Activated T-cell treated with anti-CD3 and anti-CD28 coated beads for 48 hours (primary cell): ENCODE data around the gene NR2C2.

Experiments used
- DNase-seq: peaks from one replicate; pipeline ENCODE4 v3.0.0-alpha.2; 2020; ENCODE audit warnings: low read depth

Gene NR2C2

DNA sequence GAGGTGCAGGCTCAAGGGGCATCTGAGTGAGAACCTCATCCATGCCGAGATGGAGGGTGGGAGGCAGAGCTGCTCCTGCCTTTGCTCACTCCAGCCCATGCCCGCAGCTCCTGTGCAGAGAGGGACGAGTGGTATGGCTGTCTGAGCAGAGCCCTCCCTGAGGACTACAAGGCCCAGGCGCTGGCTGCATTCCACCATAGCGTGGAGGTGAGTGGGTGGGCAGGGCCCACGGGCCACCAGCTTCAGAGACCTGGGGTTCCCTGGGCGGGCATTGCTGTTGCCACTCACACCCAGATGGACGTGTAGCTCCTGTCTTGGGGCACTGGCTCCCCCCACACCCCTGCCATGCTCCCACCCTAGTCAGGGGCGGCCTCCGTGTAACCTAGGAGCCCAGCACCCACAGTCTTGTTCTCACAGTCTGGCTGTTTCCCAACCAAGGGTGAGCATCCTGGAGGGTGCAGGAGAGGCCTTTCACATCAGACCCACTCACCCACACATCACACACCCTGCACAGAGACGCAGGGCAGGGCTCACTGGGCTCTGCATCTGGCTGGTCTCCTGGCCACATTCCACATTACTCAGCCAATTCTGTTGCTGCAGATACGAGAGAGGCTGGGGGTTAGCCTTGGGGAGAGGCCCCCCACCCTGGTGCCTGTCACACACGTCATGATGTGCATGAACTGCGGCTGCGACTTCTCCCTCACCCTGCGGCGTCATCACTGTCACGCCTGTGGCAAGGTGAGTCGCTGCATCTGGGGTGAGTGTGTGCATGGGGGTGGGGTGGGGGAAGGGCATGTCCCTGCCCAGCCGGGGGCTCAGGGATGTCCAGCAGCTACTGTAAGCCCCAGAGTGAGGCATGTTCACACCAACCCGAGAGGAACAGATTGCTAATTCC lies 25.3 kb upstream of the NR2C2 start:
- no peak for DNase-seq

DNA sequence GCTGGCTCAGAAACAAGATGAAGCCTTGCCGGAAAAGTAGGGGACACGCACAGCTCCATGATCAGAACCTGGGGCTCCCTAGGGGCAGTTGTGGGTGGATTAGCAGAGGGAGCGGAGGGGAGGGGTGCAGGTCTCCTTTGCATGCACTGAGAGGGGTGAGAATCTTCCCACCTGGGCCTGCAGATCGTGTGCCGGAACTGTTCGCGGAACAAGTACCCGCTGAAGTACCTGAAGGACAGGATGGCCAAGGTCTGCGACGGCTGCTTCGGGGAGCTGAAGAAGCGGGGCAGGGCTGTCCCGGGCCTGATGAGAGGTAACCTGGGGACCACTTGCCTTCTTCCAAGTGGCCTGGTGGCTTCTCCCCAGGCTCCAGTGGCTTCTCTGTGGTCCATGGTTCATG lies 24.5 kb upstream of the NR2C2 start:
- DNase-seq, result no peak

- DNase-seq, result no peak
These were observed 23.9 kb upstream of the NR2C2 start for GRCh38 chr3:14923476-14923875.

DNA sequence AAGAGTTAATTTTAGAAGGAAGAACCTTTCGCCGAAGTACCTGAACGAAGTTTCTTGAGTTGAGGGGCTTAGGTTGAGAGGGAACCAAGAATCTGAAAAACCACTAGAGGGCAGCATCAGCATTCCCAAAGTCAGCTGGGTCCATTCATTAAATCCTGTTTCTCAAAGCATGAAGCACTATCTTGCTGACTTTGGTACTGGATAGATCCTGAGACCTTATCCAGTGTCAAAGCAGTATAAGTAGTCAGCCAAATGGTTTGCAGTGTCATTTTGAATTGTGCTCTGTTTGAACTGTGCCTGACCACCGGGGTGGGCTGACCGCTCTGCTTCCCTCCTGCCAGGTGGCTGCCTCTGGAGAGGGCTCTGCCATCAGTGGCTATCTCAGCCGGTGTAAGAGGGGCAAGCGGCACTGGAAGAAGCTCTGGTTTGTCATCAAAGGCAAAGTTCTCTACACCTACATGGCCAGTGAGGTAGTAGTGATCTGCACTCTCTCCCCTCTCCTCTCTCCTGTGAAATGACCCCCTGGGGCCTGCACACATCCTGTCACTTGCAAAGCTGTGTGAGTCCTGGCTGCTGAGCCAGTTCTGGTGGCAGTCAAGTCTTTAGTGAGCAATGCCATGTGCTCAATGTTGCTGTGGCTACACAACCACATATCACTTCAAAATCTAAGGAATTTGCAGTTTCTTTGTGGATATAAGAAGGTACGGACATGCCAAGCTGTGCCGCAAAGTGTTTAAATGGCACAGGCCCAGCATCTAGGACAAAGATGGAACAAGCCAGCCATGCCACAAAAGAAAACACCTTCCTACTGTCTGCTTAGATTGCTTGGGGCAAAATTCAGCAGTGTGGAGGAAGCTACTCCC lies 21.4 kb upstream of the NR2C2 start:
- DNase-seq, result no peak

- DNase-seq, result no peak
These were observed 20.8 kb upstream of the NR2C2 start for GRCh38 chr3:14926592-14926991.

DNA sequence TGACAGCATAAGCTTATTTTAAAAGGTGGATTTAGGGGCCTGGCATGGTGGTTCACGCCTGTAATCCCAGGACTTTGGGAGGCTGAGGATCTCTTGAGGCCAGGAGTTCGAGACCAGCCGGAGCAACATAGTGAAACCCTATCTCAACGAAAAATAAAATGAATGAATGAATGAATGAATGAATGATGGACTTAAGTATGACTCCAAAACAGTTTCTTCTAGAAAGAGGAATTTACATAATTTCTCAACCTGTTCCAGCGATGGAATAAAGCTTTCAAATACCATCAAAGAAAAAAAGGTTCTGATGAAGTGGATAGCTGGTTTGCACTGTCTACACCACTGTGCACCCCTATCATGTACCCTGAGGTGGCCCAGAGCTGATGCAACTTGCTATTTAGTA lies 20.1 kb upstream of the NR2C2 start:
- no peak for DNase-seq

DNA sequence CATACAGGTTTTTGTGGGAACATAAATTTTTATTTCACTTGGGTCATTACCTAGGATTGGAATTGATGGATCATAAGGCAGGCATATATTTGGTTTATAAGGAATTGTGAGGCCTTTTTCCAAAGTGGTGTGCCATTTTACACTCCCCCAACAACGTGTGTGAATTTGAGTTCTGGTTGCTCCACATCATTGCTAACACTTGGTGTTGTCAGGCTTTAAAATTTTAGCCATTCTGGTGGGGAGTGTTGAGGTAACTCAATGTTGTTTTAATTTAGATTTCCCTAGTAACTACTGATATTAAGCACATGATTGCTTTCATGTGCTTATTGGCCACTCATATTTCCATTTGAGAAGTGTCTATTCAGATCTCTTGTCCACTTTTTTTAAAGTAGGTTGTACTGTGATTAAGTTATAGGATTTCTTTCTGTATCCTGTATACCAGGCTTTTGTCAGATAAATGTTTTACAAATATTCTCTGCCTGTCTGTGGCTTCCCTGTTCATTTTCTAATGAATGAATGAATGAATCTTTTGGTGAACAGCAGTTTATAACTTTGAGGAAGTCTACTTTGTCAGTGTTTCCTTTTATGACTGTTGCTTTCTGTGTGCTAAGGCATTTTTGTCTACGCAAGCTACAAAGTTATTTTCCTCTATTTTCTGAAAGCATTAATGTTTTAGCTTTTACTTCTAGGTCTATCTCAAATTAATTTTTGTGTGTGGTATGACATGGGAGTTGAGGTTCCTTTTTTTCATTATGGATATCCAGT lies 17.9 kb upstream of the NR2C2 start:
- no peak for DNase-seq

DNA sequence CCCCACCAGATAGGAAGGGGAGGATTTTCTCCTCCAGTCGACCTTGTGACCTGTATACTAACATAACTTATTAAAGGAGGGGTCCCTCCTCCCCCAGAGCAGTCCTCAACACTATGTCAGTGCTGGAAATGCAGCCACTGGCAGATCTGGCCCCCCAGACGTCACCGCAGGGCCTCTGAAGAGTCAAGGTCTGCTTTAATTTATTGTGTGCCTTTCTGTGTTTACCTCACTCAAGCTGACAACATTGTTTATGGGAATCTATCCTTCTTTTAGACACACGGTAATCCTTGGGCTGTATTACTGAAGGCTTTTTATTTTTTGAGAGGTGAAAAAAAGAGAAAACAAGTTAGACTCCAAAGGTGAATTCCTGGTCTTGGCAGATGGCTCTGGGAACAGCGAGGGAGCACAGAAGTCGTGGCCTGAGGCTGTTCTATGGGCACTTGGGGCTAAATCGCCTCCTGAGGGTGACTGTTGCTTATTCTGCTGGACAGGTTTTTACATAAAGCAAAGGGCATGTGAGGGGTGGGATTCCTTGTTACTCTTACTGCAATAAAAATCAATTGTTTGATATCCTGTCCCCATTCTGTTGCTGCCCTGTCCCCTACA lies 13.5 kb upstream of the NR2C2 start:
- DNase-seq, result no peak

- no peak for DNase-seq
These were observed 11.6 kb upstream of the NR2C2 start for GRCh38 chr3:14935592-14936345.

DNA sequence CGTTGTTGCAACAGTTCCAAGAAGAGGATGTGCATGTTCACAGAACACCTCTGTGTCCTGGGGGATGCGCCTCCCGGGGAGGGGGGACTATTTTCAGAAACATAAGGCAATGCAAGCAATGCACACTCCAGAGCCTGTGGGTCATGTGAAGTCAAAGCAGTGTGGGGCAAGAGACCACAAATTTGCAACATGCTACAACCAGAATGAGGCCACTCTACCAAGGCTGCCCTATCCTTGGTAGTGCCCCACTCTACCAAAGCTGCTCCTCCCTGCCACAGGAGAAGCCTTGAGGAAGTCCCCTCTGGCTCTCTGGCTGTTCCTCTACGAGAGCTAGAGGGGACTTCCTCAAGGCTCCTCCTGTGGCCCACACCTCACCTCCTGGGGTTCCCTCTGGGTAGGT lies 8.4 kb upstream of the NR2C2 start:
- DNase-seq, result no peak

GRCh38 chr3:14941871-14942270 lies 5.5 kb upstream of the NR2C2 start:
- DNase-seq, result no peak

- DNase-seq, result no peak
These were observed 4.3 kb upstream of the NR2C2 start for GRCh38 chr3:14943042-14943441.

- DNase-seq, result no peak
These were observed 1.1 kb upstream of the NR2C2 start for GRCh38 chr3:14946236-14946635.

DNA sequence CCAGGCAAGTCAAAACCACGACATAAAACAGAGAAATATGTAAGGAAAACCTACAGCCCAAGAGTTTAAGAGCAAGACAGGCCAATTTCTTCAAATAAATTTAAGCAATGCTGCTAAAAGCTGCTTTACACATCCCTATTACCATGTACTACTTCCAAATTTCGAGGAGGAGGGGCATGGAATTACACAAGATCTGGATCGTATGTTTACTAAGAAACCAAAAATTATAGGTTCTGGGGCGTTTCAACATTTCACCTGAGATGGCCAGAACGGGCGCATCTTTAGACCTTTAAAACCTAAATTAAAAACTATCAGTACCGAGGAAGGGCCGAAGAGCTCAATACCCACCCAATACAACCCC lies 664 bp upstream of the NR2C2 start:
- no peak for DNase-seq

DNA sequence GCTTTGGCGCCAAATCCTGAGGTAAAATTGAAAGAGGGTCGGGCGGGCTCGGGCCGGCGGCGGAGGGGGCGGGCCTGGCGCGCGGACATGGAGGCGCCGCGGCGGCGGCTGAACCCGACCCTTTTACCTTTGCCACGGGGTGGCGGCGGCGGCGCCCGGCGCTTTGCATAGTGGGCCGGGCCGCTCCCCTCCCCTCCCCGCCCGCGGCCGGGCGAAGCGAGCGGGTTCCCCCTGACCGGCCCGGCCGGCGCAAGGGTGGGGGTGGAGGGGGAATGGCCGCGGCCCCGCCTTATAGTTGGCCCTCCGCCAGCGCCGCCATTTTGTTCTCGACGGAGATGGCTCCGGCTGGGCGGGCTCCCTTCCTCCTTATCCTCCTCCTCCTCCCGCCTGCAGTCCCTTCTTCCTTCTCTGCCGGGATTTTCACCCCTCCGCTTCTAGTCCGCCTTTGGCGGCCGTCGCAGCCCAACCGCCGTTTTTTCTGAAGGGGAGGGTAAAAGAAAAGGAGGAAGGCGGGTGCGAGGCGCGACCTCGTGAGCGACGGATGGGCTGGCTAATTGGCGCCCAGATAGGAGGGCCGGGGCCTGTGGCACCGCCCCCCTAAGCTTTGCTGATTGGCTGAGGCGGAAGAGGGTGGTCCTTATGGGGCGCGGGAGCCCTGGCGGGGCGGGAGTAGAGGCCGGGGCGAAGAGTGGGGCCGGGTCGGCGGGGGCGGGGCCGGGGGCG lies 664 bp downstream of the NR2C2 start:
- peak; percentile 94 for DNase-seq

- no peak for DNase-seq
These were observed 1.2 kb downstream of the NR2C2 start for GRCh38 chr3:14948609-14949038.

DNA sequence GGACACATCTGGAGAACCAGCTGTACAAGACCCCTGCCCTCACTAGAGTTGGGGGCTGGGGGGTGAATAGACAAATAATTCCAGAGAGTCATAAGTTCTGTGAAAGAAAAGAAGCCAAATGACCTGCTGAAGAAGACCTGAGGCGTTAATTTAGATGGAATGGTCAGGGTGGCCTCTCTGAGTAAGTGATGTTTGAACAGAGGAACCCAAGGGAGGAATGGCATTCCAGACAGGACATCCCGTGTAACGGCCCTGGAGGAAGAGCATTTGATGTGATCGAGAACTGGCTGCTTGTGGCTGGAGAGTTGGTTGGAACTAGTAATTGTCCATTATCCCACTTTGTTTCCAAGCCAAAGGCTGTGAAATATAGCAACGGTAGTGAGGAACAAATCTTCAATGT lies 1.7 kb downstream of the NR2C2 start:
- DNase-seq, result no peak

DNA sequence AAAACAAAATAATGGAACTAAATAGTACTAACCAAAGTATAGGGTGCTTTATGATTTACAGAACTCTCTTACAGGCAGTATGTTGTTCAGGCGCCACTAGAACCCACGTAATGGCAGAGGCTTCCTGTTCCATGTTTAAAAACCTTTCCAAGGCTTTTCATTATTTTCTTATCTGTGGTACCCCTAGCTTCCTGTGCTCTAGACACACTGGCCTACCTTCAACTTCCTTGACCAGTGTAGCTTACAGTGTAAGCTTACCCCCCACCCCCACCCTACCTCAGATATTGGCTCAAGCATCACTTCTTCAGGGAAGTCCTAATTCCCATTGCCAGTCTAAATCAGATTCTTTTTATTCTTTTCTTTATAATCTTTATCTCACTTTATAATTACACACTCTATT lies 2.9 kb downstream of the NR2C2 start:
- no peak for DNase-seq

- DNase-seq, result no peak
These were observed 9.8 kb downstream of the NR2C2 start for GRCh38 chr3:14957153-14957552.

GRCh38 chr3:14957925-14958324 lies 10.5 kb downstream of the NR2C2 start:
- no peak for DNase-seq
